GM21723 (cell line): ENCODE results near the gene HOXB13.

Source experiments
- ATAC-seq: cut with Tn5 transposase; IDR thresholded peaks from one replicate; pipeline ENCODE4 v1.9.1; 2021; ENCODE audit warnings: mild to moderate bottlenecking, moderate library complexity; ENCODE audit not compliant: unreplicated experiment

Gene HOXB13

GRCh38 chr17:48728232-48729231 lies at the start of gene HOXB13:
HOXB13 (minus strand) TSS chr17:48728750; CDS start chr17:48728593, 157 bp downstream.
- no peak for ATAC-seq

- ATAC-seq = no peak
These were observed 48.1 kb upstream of the HOXB13 start for GRCh38 chr17:48776602-48777001.

- no peak for ATAC-seq
These were observed 44.7 kb upstream of the HOXB13 start for GRCh38 chr17:48773245-48773644.

- no peak for ATAC-seq
These were observed 42.4 kb upstream of the HOXB13 start for GRCh38 chr17:48770954-48771353.

GRCh38 chr17:48769009-48769675 lies 40.6 kb upstream of the HOXB13 start:
- no peak for ATAC-seq

GRCh38 chr17:48767263-48767774 lies 38.8 kb upstream of the HOXB13 start:
- no peak for ATAC-seq

GRCh38 chr17:48761114-48761513 lies 32.6 kb upstream of the HOXB13 start:
- no peak for ATAC-seq

GRCh38 chr17:48760411-48760810 lies 31.9 kb upstream of the HOXB13 start:
- no peak for ATAC-seq

- ATAC-seq = no peak
These were observed 30.7 kb upstream of the HOXB13 start for GRCh38 chr17:48759288-48759687.

GRCh38 chr17:48757524-48757961 lies 29.0 kb upstream of the HOXB13 start:
- ATAC-seq = no peak

GRCh38 chr17:48756830-48757251 lies 28.3 kb upstream of the HOXB13 start:
- no peak for ATAC-seq

- ATAC-seq = no peak
These were observed 26.8 kb upstream of the HOXB13 start for GRCh38 chr17:48755356-48755755.

GRCh38 chr17:48754500-48755261 lies 26.1 kb upstream of the HOXB13 start:
- no peak for ATAC-seq

GRCh38 chr17:48753794-48754499 lies 25.4 kb upstream of the HOXB13 start:
- ATAC-seq = no peak

GRCh38 chr17:48752399-48753288 lies 24.1 kb upstream of the HOXB13 start:
- no peak for ATAC-seq

GRCh38 chr17:48751733-48752398 lies 23.3 kb upstream of the HOXB13 start:
- no peak for ATAC-seq

- ATAC-seq = no peak
These were observed 22.6 kb upstream of the HOXB13 start for GRCh38 chr17:48751172-48751571.

GRCh38 chr17:48749621-48750553 lies 21.3 kb upstream of the HOXB13 start:
- no peak for ATAC-seq
